Central memory CD8-positive, alpha-beta T cell (primary cell): ENCODE results near the gene C10orf90.

Experiments used
- ATAC-seq: fragments of 150-1000 bp; cut with Tn5 transposase; replicated peaks from 2 replicates; pipeline ENCODE4 v1.10.0; 2022; ENCODE audit warnings: mild to moderate bottlenecking, moderate FRiP score, moderate number of reproducible peaks; ENCODE audit not compliant: poor library complexity, severe bottlenecking; ENCODE audit errors: extremely low read depth
- DNase-seq, 2 donors: peaks; one replicate each; pipeline ENCODE4 v3.0.0; 2021; ENCODE audit warnings: low spot score in 2 of 2
- H3K27ac Mint-ChIP-seq: one replicate; pipeline ENCODE4 v1.8.0; 2022; ENCODE audit warnings: low read depth, mild to moderate bottlenecking, moderate library complexity, mixed read lengths
- H3K27me3 Mint-ChIP-seq: one replicate; pipeline ENCODE4 v1.8.0; 2022; ENCODE audit warnings: mixed read lengths
- H3K36me3 Mint-ChIP-seq: one replicate; pipeline ENCODE4 v1.8.0; 2022; ENCODE audit warnings: mild to moderate bottlenecking, moderate library complexity, mixed read lengths; ENCODE audit not compliant: insufficient read depth
- H3K4me1 Mint-ChIP-seq: one replicate; pipeline ENCODE4 v1.8.0; 2022; ENCODE audit warnings: mixed read lengths
- H3K4me3 Mint-ChIP-seq: one replicate; pipeline ENCODE4 v1.8.0; 2022; ENCODE audit warnings: mild to moderate bottlenecking, moderate library complexity, mixed read lengths
- H3K9me3 Mint-ChIP-seq: one replicate; pipeline ENCODE4 v1.8.0; 2022; ENCODE audit warnings: mixed read lengths

Gene C10orf90

GRCh38 chr10:126422567-126422966, 247.9 kb downstream of the C10orf90 start:
- no peaks in the 10 kb centered on the region for H3K27me3 Mint-ChIP-seq
- H3K36me3 Mint-ChIP-seq: no peaks in the 10 kb centered on the region
- no peak overlapping the region for H3K27ac Mint-ChIP-seq
- no peak for ATAC-seq
- peaks cover 11% of the 10 kb centered on the region for H3K9me3 Mint-ChIP-seq
- no peak overlapping the region for H3K4me3 Mint-ChIP-seq
- no peaks in the 10 kb centered on the region for H3K4me1 Mint-ChIP-seq
- no peak for DNase-seq

DNA sequence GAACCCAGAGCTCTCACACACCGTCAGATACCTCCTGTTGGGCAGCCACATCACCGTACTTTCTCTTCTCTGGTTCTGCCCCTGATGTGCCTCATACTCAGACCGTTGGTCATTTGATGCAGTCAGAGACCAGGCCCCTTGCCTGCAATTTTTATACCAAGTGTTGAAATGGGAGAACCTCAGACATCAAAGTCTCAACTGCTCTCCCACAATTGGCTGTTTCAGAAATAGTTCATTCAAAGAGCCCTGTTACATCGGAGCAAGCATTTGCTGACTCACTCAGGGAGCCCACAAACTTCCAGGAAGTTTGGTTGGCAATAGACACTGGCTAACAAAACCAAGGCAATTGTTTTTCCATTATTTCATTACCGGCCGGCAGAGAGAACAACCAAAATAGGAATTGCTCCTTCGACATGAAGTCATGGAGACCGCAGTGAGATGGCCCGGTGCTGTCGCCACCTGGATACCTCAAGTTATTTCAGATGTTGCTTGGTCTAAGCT, 248.7 kb downstream of the C10orf90 start:
- Mint-ChIP-seq H3K4me3 (no peak overlapping the region), H3K27me3 (no peaks in the 10 kb centered on the region), H3K9me3 (peaks cover 11% of the 10 kb centered on the region), H3K27ac (no peak overlapping the region), H3K4me1 (no peaks in the 10 kb centered on the region), H3K36me3 (no peaks in the 10 kb centered on the region)
- ATAC-seq (no peak), DNase-seq (no peak)

GRCh38 chr10:126420567-126421300, 249.8 kb downstream of the C10orf90 start:
- Mint-ChIP-seq H3K27me3 (no peaks in the 10 kb centered on the region), H3K27ac (no peak overlapping the region), H3K9me3 (peaks cover 16% of the 10 kb centered on the region), H3K4me3 (no peak overlapping the region), H3K4me1 (no peaks in the 10 kb centered on the region), H3K36me3 (no peaks in the 10 kb centered on the region)
- ATAC-seq (no peak), DNase-seq (no peak)

- Mint-ChIP-seq H3K9me3 (peaks cover 11% of the 10 kb centered on the region), H3K4me1 (no peaks in the 10 kb centered on the region), H3K27me3 (no peaks in the 10 kb centered on the region), H3K36me3 (no peaks in the 10 kb centered on the region), H3K27ac (no peak overlapping the region), H3K4me3 (no peak overlapping the region)
- no peak for DNase-seq
- ATAC-seq: no peak
Observed at GRCh38 chr10:126417220-126417825, 253.2 kb downstream of the C10orf90 start.

GRCh38 chr10:126409821-126410220, 260.7 kb downstream of the C10orf90 start:
- ATAC-seq (no peak), DNase-seq (no peak)
- H3K27me3 Mint-ChIP-seq: no peaks in the 10 kb centered on the region
- H3K4me1 Mint-ChIP-seq: no peaks in the 10 kb centered on the region
- H3K36me3 Mint-ChIP-seq: peaks cover 2% of the 10 kb centered on the region
- H3K27ac Mint-ChIP-seq: no peak overlapping the region
- no peak overlapping the region for H3K4me3 Mint-ChIP-seq
- no peaks in the 10 kb centered on the region for H3K9me3 Mint-ChIP-seq

GRCh38 chr10:126408953-126409641, 261.4 kb downstream of the C10orf90 start:
- Mint-ChIP-seq H3K4me3 (no peak overlapping the region), H3K36me3 (peaks cover 2% of the 10 kb centered on the region), H3K27me3 (no peaks in the 10 kb centered on the region), H3K9me3 (no peaks in the 10 kb centered on the region), H3K27ac (no peak overlapping the region), H3K4me1 (no peaks in the 10 kb centered on the region)
- DNase-seq: no peak
- no peak for ATAC-seq

GRCh38 chr10:126407831-126408230, 262.7 kb downstream of the C10orf90 start:
- DNase-seq (no peak), ATAC-seq (no peak)
- Mint-ChIP-seq H3K36me3 (peaks cover 2% of the 10 kb centered on the region), H3K9me3 (no peaks in the 10 kb centered on the region), H3K4me1 (no peaks in the 10 kb centered on the region), H3K4me3 (no peak overlapping the region), H3K27me3 (no peaks in the 10 kb centered on the region), H3K27ac (no peak overlapping the region)

DNA sequence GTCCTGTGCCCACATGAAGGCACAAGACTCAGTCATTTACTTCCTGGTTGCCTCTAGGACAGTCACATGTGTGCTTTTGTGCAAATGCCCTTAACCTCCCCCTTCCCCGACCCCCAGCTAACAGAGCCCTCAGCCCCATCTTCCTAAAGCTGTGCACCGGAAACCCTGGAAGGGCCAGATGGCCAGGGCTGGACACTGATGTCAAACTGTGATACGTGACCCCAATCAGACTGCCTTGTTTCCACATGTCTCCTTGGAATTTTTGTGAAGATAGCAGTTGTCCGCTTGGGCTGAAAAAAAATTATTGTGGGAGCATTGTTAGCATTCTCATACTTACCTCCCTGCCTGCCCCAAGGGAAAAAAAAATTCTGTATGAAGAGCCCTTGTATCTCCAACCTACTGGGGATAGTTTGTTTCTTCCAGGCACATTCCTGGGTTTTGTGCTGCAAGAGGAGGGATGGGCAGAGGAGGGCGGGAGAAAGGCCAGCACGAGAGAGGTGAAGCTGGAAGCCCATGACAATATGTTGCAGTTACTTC, 265.2 kb downstream of the C10orf90 start:
- no peak for ATAC-seq

DNA sequence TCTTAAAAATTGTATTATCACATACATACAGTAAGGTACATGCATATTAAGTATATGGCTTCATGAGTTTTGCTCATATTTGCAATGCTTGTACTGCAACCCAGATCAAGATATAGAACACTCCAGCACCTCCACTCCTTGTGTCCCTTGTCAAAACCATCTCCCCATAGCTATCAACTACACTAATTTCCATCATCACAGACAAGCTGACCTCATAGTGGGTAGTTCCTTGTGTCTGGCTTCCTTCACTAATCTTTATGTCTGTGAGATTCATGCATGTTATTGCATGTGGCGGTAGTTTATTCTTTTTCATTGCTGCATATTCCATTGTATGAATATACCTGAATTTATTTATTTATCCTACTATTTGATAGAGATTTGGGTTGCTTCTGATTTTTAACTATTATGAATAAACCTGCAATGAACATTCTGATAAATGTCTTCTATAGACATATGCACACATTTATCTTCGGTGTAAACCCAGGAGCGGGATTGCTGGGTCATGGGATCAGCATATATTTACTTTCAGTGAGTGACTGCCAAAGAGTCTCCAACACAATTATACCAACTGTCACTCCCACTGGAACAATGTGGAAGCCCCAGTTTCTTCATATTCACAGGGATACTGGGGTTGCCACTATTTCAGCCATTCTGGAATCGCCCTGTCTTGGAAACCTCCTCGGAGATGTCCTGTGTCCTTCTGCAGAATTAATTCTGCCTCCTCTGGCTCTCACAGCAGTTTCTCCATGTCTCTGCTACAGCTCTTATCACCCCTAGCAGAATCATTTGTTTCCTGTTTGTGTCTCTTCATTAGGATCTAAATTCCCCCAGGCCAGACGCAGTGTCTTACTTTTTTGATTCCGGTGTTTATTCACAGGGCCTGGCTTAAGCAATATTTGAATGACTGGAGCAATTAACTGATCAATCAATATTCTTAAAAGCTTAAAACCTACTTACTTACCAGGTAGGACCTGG, 267.5 kb downstream of the C10orf90 start:
- peaks cover 2% of the 10 kb centered on the region for H3K36me3 Mint-ChIP-seq
- no peak for DNase-seq
- no peak overlapping the region for H3K27ac Mint-ChIP-seq
- ATAC-seq: no peak
- H3K4me1 Mint-ChIP-seq: no peaks in the 10 kb centered on the region
- no peak overlapping the region for H3K4me3 Mint-ChIP-seq
- no peaks in the 10 kb centered on the region for H3K9me3 Mint-ChIP-seq
- H3K27me3 Mint-ChIP-seq: no peaks in the 10 kb centered on the region

More for the DNA sequence above, 265.2 kb downstream of the C10orf90 start:
- H3K27ac Mint-ChIP-seq: no peak overlapping the region
- H3K27me3 Mint-ChIP-seq: no peaks in the 10 kb centered on the region
- H3K4me1 Mint-ChIP-seq: no peaks in the 10 kb centered on the region
- no peaks in the 10 kb centered on the region for H3K9me3 Mint-ChIP-seq
- no peak for DNase-seq
- peaks cover 2% of the 10 kb centered on the region for H3K36me3 Mint-ChIP-seq
- H3K4me3 Mint-ChIP-seq: no peak overlapping the region

DNA sequence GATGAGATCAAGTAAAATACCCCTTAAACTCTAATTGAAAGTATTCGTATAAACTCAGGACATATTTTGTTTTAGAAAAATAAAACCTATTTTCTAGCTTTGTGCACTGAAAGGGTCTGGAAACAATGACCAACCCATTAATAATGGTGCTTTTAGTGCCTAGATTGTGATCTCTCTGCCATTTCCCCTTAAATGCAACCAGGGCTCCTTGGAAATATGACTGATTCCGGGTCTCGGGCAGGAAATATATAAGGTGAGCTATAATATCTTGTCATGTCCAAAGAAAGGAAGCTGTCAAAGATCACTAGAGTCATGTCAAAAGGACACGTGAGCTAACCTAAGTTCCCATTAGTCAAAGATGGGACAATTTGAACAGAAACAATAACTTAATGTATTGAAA, 269.9 kb downstream of the C10orf90 start:
- Mint-ChIP-seq H3K27ac (no peak overlapping the region), H3K4me1 (no peaks in the 10 kb centered on the region), H3K36me3 (no peaks in the 10 kb centered on the region), H3K9me3 (peaks cover 12% of the 10 kb centered on the region), H3K27me3 (no peaks in the 10 kb centered on the region), H3K4me3 (no peak overlapping the region)
- no peak for ATAC-seq
- no peak for DNase-seq

DNA sequence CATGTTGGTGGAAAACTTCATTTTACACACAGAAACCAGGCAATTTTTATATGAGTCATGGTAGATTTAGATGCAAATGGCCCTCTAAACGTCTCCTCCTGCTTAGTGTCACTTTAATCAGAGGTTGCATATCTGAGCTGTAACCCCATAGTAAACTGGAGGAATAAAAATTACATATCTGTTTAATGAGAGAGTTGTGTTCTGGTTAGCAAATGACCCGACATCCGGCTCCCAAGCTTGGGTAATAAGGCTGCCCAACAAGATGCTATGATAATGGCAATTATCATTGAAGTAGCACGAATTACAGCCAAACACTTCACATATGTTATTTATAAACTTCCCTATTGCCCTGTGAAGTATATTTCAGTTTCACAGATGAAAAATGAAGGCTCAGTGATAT, 271.6 kb downstream of the C10orf90 start:
- H3K36me3 Mint-ChIP-seq: no peaks in the 10 kb centered on the region
- ATAC-seq (no peak), DNase-seq (no peak)
- no peak overlapping the region for H3K27ac Mint-ChIP-seq
- no peaks in the 10 kb centered on the region for H3K27me3 Mint-ChIP-seq
- H3K9me3 Mint-ChIP-seq: peaks cover 23% of the 10 kb centered on the region
- no peak overlapping the region for H3K4me3 Mint-ChIP-seq
- no peaks in the 10 kb centered on the region for H3K4me1 Mint-ChIP-seq

DNA sequence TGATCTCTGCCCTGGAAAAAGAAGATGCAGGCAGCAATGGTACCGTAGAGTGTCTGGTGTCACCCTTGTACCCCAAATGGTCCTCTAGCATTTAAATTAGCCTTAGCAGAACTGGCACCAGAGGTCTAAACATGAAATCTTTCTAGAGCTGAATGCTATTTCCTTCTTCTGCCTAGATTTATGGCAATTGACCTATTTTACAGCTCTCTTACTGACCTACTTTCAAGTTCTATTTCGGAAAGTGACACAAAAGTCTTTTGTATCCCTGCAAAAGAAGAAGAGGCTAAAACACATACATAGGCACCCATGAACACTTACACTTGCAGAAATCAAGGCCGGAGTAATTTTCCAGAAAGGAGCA, 272.1 kb downstream of the C10orf90 start:
- no peaks in the 10 kb centered on the region for H3K4me1 Mint-ChIP-seq
- ATAC-seq: no peak
- no peak for DNase-seq
- no peaks in the 10 kb centered on the region for H3K27me3 Mint-ChIP-seq
- no peak overlapping the region for H3K27ac Mint-ChIP-seq
- no peak overlapping the region for H3K4me3 Mint-ChIP-seq
- H3K36me3 Mint-ChIP-seq: no peaks in the 10 kb centered on the region
- H3K9me3 Mint-ChIP-seq: peaks cover 23% of the 10 kb centered on the region
